HG03558 (cell line): ENCODE data around the gene KDM1B.
"Not testable (repeated sequence)": the region's sequence is repeated elsewhere in the genome, so short reads cannot be mapped to it uniquely, and the experiment has no call there.

Experiments used
- ATAC-seq: cut with Tn5 transposase; IDR thresholded peaks from one replicate; pipeline ENCODE4 v1.9.1; 2021; ENCODE audit warnings: moderate number of reproducible peaks; ENCODE audit not compliant: unreplicated experiment; ENCODE audit errors: extremely low read depth

KDM1B gene

DNA sequence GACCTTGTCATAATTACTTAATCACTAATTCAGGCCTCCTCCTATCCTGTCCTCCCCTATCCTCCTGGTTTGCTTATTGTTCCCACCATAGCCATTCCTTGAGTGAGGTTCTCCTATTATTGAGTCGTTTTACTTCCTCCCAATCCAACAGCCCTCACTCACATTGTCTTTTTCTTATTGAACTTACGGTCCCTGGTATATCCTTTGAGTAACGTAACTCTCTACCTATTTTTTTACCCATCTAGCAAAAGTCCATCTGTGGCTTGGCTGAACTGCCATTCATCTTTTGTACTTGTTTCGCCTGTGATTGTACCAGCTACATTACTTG lies 66.0 kb downstream of the KDM1B start:
- ATAC-seq = no peak

- ATAC-seq = not testable (repeated sequence)
Observed at GRCh38 chr6:18226451-18227105, 71.4 kb downstream of the KDM1B start.

- ATAC-seq = not testable (repeated sequence)
Observed at GRCh38 chr6:18227166-18227565, 71.9 kb downstream of the KDM1B start.

DNA sequence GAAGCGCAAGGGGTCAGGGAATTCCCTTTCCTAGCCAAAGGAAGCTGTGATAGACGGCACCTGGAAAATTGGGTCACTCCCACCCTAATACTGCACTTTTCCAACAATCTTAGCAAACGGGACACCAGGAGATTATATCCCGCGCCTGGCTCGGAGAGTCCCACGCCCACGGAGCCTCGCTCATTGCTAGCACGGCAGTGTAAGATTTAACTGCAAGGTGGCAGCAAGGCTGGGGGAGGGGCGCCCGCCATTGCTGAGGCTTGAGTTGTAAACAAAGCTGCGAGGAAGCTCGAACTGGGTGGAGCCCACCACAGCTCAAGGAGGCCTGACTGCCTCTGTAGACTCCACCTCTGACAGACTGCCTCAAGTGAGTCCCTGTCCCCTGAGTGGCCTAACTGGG lies 73.4 kb downstream of the KDM1B start:
- not testable (repeated sequence) for ATAC-seq

GRCh38 chr6:18231856-18232255 lies 76.6 kb downstream of the KDM1B start:
- ATAC-seq = not testable (repeated sequence)

DNA sequence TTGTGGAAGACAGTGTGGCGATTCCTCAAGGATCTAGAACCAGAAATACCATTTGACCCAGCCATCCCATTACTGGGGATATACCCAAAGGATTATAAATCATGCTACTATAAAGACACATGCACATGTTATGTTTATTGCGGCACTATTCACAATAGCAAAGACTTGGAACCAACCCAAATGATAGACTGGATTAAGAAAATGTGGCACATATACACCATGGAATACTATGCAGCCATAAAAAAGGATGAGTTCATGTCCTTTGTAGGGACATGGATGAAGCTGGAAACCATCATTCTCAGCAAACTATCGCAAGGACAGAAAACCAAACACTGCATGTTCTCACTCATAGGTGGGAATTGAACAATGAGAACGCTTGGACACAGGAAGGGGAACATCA lies 78.5 kb downstream of the KDM1B start:
- ATAC-seq = not testable (repeated sequence)

GRCh38 chr6:18234564-18234963 lies 79.3 kb downstream of the KDM1B start:
- ATAC-seq = no peak

DNA sequence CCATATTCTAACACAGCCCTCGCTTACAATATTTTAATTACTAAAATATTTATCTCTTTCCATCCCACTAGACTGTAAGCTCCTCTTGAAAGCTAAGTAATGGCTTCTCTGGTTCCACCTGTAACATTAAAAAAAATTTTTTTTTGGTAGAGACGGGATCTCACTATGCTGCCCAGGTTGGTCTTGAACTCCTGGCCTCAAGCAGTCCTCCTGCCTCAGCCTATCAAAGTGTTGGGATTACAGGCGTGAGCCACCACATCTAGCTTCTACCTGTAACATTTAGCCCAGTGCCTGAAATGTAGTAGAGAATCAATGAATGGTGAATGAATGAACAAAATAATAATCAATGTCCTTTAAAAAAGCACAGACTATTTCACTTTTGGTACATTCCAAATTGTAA lies 80.3 kb downstream of the KDM1B start:
- ATAC-seq = no peak

DNA sequence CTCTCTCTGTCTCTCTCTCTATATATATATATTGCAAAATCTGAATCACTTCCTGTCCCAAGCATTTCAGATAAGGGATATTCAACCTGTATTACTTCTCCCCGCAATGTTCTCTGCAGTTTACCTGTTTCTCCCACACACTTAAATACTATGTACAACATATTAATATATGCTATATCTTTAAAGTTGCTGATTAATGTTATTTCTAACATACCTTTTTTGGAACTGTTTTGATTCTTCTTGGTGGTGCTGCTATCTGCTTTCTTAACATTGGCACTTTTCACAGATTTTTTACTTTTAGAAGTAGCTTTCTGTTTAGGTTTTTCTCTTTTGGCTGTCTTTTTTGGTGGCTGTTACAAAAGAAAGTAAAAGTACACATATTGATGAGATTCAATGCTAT lies 81.9 kb downstream of the KDM1B start:
- ATAC-seq = no peak

- no peak for ATAC-seq
Observed at GRCh38 chr6:18240230-18240629, 85.0 kb downstream of the KDM1B start.

GRCh38 chr6:18241208-18242038 lies 86.2 kb downstream of the KDM1B start:
- no peak for ATAC-seq

DNA sequence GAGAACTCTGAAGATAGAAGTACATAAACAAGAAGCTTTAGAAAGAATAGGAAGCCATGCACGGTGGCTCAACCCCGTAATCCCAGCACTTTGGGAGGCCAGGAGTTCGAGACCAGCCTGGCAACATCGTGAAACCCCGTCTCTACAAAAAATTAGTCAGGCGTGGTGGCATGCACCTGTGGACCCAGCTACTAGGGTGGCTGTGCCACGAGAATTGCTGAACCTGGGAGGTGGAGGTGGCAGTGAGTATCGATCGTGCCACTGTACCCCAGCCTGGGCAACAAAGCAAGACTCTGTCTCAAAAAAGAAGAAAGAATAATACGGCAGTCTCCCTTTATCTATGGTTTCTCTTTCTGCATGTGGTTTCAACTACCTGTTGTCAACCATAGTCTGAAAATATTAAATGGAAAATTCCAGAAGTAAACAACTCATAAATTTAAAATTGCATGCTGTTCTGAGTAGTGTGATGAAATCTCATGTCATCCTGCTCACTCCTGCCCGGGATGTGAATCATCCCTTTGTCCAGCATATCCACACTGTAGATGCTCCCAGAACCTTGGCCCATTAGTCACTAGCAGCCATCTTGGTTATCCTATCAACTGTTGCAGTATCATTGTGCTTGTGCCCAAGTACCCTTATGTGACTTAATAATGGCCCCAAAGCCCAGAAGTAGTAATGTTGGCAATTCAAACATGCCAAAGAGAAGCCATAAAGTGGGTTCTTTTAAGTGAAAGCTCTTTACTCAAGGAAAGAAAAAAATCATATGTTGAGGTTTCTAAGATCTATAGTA lies 87.0 kb downstream of the KDM1B start:
- no peak for ATAC-seq

GRCh38 chr6:18243302-18243893 lies 88.2 kb downstream of the KDM1B start:
- ATAC-seq = no peak

GRCh38 chr6:18244251-18244650 lies 89.0 kb downstream of the KDM1B start:
- ATAC-seq = no peak

DNA sequence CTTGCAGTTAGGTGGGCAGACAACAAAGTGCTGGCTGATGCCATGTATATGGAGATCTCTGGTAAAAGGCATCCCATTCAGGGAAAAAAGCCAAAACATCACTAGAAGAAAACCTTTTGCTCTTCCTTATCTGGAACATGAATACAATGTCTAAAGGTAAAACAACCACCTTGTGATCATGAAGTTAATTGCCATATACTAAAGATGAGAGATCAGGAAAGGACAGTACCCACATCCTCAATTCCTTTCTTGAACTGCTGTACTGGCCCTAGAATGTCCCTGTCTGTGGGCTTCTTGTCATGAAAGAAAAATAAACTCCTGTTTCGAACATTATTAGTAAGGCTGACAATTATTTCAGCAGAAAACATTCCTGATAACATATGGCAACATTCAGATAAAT lies 89.9 kb downstream of the KDM1B start:
- ATAC-seq = no peak

- no peak for ATAC-seq
Observed at GRCh38 chr6:18245642-18246041, 90.4 kb downstream of the KDM1B start.

- ATAC-seq = no peak
Observed at GRCh38 chr6:18246205-18246604, 91.0 kb downstream of the KDM1B start.

DNA sequence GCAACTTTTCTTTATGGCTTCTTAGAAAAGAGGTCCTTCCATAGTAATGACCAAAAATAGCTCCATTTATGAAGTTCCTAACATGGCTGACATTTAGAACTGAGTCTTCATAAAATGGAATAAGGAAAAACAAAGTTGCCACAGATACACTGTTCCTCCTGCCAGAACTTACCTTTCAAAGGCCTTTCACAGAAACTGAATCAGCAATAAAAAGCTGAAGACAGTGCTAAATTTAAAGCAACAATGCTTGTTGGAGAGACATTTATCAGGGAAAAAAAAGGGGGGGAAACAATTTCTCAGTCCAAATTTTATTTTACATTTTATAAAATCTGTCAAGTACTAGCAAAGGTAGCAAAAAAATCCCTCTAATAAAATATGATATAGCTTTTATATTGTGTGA lies 91.8 kb downstream of the KDM1B start:
- no peak for ATAC-seq

- no peak for ATAC-seq
Observed at GRCh38 chr6:18248698-18249097, 93.5 kb downstream of the KDM1B start.

- ATAC-seq = no peak
Observed at GRCh38 chr6:18249271-18249670, 94.0 kb downstream of the KDM1B start.

GRCh38 chr6:18253635-18254034 lies 98.4 kb downstream of the KDM1B start:
- ATAC-seq = no peak
